Hepatocyte (in vitro differentiated cells): ENCODE measurements around the gene HOXC6. TPM values are rescaled to one million over a fixed set of nuclear protein-coding genes. Genes with fewer than 3 reads are reported as not detected.
"Not testable (repeated sequence)": the region's sequence is repeated elsewhere in the genome, so short reads cannot be mapped to it uniquely, and the experiment has no call there.

Experiments
- DNase-seq: peaks from one replicate; pipeline ENCODE4 v3.0.0-alpha.2; 2016; ENCODE audit warnings: low spot score
- H2AFZ ChIP-seq: fragments of 200-600 bp; sonication (generic); 2 replicates; pipeline ENCODE4 v1.6.0; 2016; ENCODE audit warnings: antibody characterized with exemption, mild to moderate bottlenecking
- H3K27ac ChIP-seq: fragments of 200-600 bp; sonication (generic); 2 replicates; pipeline ENCODE4 v1.5.1; 2016; ENCODE audit warnings: mild to moderate bottlenecking
- H3K27me3 ChIP-seq: fragments of 200-600 bp; sonication (generic); 2 replicates; pipeline ENCODE4 v1.6.1; 2016
- H3K36me3 ChIP-seq: fragments of 200-600 bp; sonication (generic); replicated peaks from 2 replicates; pipeline ENCODE4 v1.5.1; 2016; ENCODE audit warnings: low read depth; ENCODE audit not compliant: insufficient read depth
- H3K4me1 ChIP-seq: fragments of 200-600 bp; sonication (generic); 2 replicates; pipeline ENCODE4 v1.5.1; 2016; ENCODE audit warnings: mild to moderate bottlenecking, moderate library complexity; ENCODE audit not compliant: insufficient read depth
- H3K4me2 ChIP-seq: fragments of 200-600 bp; sonication (generic); 2 replicates; pipeline ENCODE4 v1.6.0; 2016
- H3K4me3 ChIP-seq: fragments of 200-600 bp; sonication (generic); 2 replicates; pipeline ENCODE4 v1.5.1; 2016; ENCODE audit warnings: mild to moderate bottlenecking
- H3K79me2 ChIP-seq: fragments of 200-600 bp; sonication (generic); 2 replicates; pipeline ENCODE4 v1.6.0; 2017; ENCODE audit warnings: mild to moderate bottlenecking
- H3K9me2 ChIP-seq: fragments of 200-600 bp; sonication (generic); replicated peaks from 2 replicates; pipeline ENCODE4 v1.6.0; 2017; ENCODE audit warnings: mild to moderate bottlenecking; ENCODE audit not compliant: insufficient read depth
- H3K9me3 ChIP-seq: fragments of 200-600 bp; sonication (generic); 2 replicates; pipeline ENCODE4 v1.5.1; 2016; ENCODE audit warnings: low read depth, mild to moderate bottlenecking
- H4K20me1 ChIP-seq: fragments of 200-600 bp; sonication (generic); 2 replicates; pipeline ENCODE4 v1.6.0; 2016; ENCODE audit warnings: mild to moderate bottlenecking; ENCODE audit not compliant: insufficient read depth, poor library complexity, severe bottlenecking
- EZH2 ChIP-seq: fragments of 200-600 bp; sonication (generic); IDR thresholded peaks from 2 replicates; pipeline ENCODE4 v1.6.1; 2016; ENCODE audit warnings: antibody characterized with exemption, mild to moderate bottlenecking, borderline replicate concordance
- EZH2phosphoT487 ChIP-seq: fragments of 200-600 bp; sonication (generic); IDR thresholded peaks from one replicate; pipeline ENCODE4 v1.6.1; 2018; ENCODE audit warnings: antibody characterized with exemption, mild to moderate bottlenecking, low read depth, moderate library complexity; ENCODE audit not compliant: unreplicated experiment, severe bottlenecking
- WGBS: methylation state at CpG from one replicate; pipeline ENCODE4 v1.1.6; 2016; ENCODE audit warnings: low lambda C conversion rate; ENCODE audit errors: missing lambda C conversion rate; 5-methylcytosine and 5-hydroxymethylcytosine counted together
- microRNA counts: library from miRNA; unstranded; fragments of <30 nt; microRNA quantifications from one replicate; lab custom pipeline; 2017
- microRNA-seq: library from miRNA; unstranded; fragments of <30 nt; microRNA quantifications from one replicate; pipeline ENCODE4, GENCODE V29; 2017
- polyA plus RNA-seq: library from polyadenylated mRNA; unstranded; fragments of >200 nt; fragmentation: Nextera tagmentation; extraction: Ambion mirVana; gene quantifications from 2 replicates; pipeline ENCODE4 v1.2.1, GENCODE V29; 2016
- small RNA-seq: library from RNA; depleted of rRNA; stranded (forward); fragments of <200 nt; gene quantifications from one replicate; pipeline ENCODE3, GENCODE V24; 2014
- total RNA-seq: library from RNA; depleted of rRNA; stranded (reverse); fragments of >200 nt; gene quantifications from 2 replicates; pipeline ENCODE4 v1.2.3, GENCODE V29; 2014
- TF ChIP-seq, protein P1 (sequence below): fragments of 200-600 bp; sonication (generic); IDR thresholded peaks from 2 replicates; pipeline ENCODE4 v1.5.1; 2016; ENCODE audit warnings: antibody characterized with exemption, mild to moderate bottlenecking; ENCODE audit not compliant: poor library complexity

Gene HOXC6
- total and polyA plus RNA-seq, 2 experiments from 2014 or later, result 4.5 to 11.1 TPM

- no peak overlapping the region for H2AFZ ChIP-seq
- no peak for DNase-seq
- H3K4me1 ChIP-seq, result no peaks in the 10 kb centered on the region
- no peak overlapping the region for H3K4me3 ChIP-seq
- no peak overlapping the region for H3K4me2 ChIP-seq
- no peaks in the 10 kb centered on the region for H3K9me3 ChIP-seq
- no peaks in the 10 kb centered on the region for H3K9me2 ChIP-seq
- WGBS, result 83% methylated on average over 6 of the region's 6 CpGs
- H3K36me3 ChIP-seq, result no peaks in the 10 kb centered on the region
- H3K79me2 ChIP-seq, result no peaks in the 10 kb centered on the region
- peaks cover 13% of the 10 kb centered on the region for H3K27me3 ChIP-seq
- H3K27ac ChIP-seq, result no peak overlapping the region
- TF ChIP-seq EZH2, result no peak
- H4K20me1 ChIP-seq, result no peaks in the 10 kb centered on the region
Measured at GRCh38 chr12:54074308-54074707, 46.1 kb downstream of the HOXC6 start.

GRCh38 chr12:54075409-54075808 is 47.2 kb downstream of the HOXC6 start:
- Histone ChIP-seq H3K27me3 (peaks cover 19% of the 10 kb centered on the region), H3K4me3 (no peak overlapping the region), H3K4me1 (no peaks in the 10 kb centered on the region), H2AFZ (no peak overlapping the region), H4K20me1 (no peaks in the 10 kb centered on the region), H3K9me3 (no peaks in the 10 kb centered on the region), H3K79me2 (no peaks in the 10 kb centered on the region), H3K4me2 (no peak overlapping the region), H3K9me2 (no peaks in the 10 kb centered on the region), H3K27ac (no peak overlapping the region), H3K36me3 (no peaks in the 10 kb centered on the region)
- TF ChIP-seq EZH2, result no peak
- DNase-seq, result no peak
- WGBS, result 50% methylated on average over 6 of the region's 6 CpGs

- H3K9me3 ChIP-seq, result no peaks in the 10 kb centered on the region
- no peaks in the 10 kb centered on the region for H3K9me2 ChIP-seq
- no peak overlapping the region for H2AFZ ChIP-seq
- no peak overlapping the region for H3K4me3 ChIP-seq
- TF ChIP-seq EZH2phosphoT487, result no peak
- no peak for TF ChIP-seq EZH2
- TF ChIP-seq, protein P1, sequence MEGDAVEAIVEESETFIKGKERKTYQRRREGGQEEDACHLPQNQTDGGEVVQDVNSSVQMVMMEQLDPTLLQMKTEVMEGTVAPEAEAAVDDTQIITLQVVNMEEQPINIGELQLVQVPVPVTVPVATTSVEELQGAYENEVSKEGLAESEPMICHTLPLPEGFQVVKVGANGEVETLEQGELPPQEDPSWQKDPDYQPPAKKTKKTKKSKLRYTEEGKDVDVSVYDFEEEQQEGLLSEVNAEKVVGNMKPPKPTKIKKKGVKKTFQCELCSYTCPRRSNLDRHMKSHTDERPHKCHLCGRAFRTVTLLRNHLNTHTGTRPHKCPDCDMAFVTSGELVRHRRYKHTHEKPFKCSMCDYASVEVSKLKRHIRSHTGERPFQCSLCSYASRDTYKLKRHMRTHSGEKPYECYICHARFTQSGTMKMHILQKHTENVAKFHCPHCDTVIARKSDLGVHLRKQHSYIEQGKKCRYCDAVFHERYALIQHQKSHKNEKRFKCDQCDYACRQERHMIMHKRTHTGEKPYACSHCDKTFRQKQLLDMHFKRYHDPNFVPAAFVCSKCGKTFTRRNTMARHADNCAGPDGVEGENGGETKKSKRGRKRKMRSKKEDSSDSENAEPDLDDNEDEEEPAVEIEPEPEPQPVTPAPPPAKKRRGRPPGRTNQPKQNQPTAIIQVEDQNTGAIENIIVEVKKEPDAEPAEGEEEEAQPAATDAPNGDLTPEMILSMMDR, result no peak
- H3K79me2 ChIP-seq, result no peaks in the 10 kb centered on the region
- peaks cover 19% of the 10 kb centered on the region for H3K27me3 ChIP-seq
- H4K20me1 ChIP-seq, result no peaks in the 10 kb centered on the region
- H3K4me2 ChIP-seq, result no peak overlapping the region
- no peak overlapping the region for H3K27ac ChIP-seq
- H3K36me3 ChIP-seq, result no peaks in the 10 kb centered on the region
- no peak for DNase-seq
- no peaks in the 10 kb centered on the region for H3K4me1 ChIP-seq
Measured at GRCh38 chr12:54075974-54076373, 47.7 kb downstream of the HOXC6 start.

DNA sequence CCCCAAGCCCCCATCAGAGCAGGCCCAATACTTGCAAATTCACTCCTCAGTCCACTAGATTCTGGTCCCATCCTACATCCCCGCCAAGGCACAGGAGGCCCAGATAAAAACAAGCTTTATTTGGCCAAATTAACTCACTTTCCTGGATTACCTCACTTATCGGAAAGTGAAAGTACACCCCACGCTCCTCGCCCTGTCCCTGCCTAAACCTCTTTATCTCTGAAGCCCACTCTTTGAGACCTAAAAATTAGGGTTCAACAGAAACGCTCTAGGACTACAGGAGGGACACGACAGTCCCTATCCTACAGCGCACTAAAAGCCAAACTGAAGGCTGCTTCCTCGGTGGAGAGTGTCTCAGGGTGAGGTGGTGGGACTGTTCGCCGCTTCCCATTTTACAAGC is 49.6 kb downstream of the HOXC6 start:
- H2AFZ ChIP-seq, H3K27ac ChIP-seq, H3K9me2 ChIP-seq, H3K4me3 ChIP-seq, H3K36me3 ChIP-seq, DNase-seq, H4K20me1 ChIP-seq, H3K4me1 ChIP-seq, H3K9me3 ChIP-seq, H3K79me2 ChIP-seq: not testable (repeated sequence)
- WGBS, result 44% methylated on average over 10 of the region's 10 CpGs
- H3K4me2 ChIP-seq, result peak overlapping the region; percentile 54
- H3K27me3 ChIP-seq, result peaks cover 19% of the 10 kb centered on the region

GRCh38 chr12:54079115-54079514 is 50.9 kb downstream of the HOXC6 start:
- not testable (repeated sequence) for H3K36me3 ChIP-seq, H3K9me2 ChIP-seq, H4K20me1 ChIP-seq, H3K79me2 ChIP-seq, DNase-seq, H3K4me1 ChIP-seq, H3K4me3 ChIP-seq, H3K9me3 ChIP-seq, H2AFZ ChIP-seq
- WGBS, result 37% methylated on average over 9 of the region's 9 CpGs
- peaks cover 19% of the 10 kb centered on the region for H3K27me3 ChIP-seq
- peak overlapping the region; percentile 53 for H3K27ac ChIP-seq
- H3K4me2 ChIP-seq, result peak overlapping the region; percentile 73

MicroRNAs encoded within 50 kb of the gene (microRNA counts, 767-probe panel; counts per million panel counts)
- 4,355 counts per million, percentile 14 among the panel's probes with 10 or more counts for microRNA hsa-miR-196a-5p (lab: Ali Mortazavi, UCI)
- microRNA hsa-miR-615-3p (lab: Ali Mortazavi, UCI), result not detected
- not detected for microRNA hsa-miR-615-5p (lab: Ali Mortazavi, UCI)

Small RNA genes lying within 50 kb of the gene (microRNA-seq; reads per million reads assigned to microRNA genes)
- 435 reads per million, percentile 71 among the genes with 10 or more reads in this experiment for gene MIR196A2
- 1,558 reads per million, percentile 82 among the genes with 10 or more reads in this experiment for gene MIR615

Small RNA genes lying within 50 kb of the gene (small RNA-seq; reads per million reads assigned to genes)
- not detected for gene HOXC5
- 15.0 reads per million, percentile 95 among the genes with 10 or more reads in this experiment for gene MIR196A2
- gene MIR615, result 20.6 reads per million, percentile 96 among the genes with 10 or more reads in this experiment

Other genes with a start within 250 kb of the HOXC6 start
- 0.20 and 0.40 TPM in 2 replicates for gene HOXC13, start 89.6 kb upstream of the HOXC6 start, total RNA-seq
- 0.06 and 0.69 TPM in 2 replicates for gene HOXC13, start 89.6 kb upstream of the HOXC6 start, polyA plus RNA-seq
- gene HOXC12, start 73.5 kb upstream of the HOXC6 start, total RNA-seq, result not detected in 2 replicates
- gene HOXC12, start 73.5 kb upstream of the HOXC6 start, polyA plus RNA-seq, result not detected in 2 replicates
- gene HOXC11, start 55.3 kb upstream of the HOXC6 start, total RNA-seq, result 0.63 and 1.5 TPM in 2 replicates
- gene HOXC11, start 55.3 kb upstream of the HOXC6 start, polyA plus RNA-seq, result 1.3 and 1.4 TPM in 2 replicates
- gene HOTAIR, start 53.5 kb upstream of the HOXC6 start, total RNA-seq, result 0.32 and 0.90 TPM in 2 replicates
- 0.82 TPM in 1 of 2 replicates, not detected in the other for gene HOTAIR, start 53.5 kb upstream of the HOXC6 start, polyA plus RNA-seq
- gene HOXC10, start 43.3 kb upstream of the HOXC6 start, total RNA-seq, result 0.23 and 0.60 TPM in 2 replicates
- gene HOXC10, start 43.3 kb upstream of the HOXC6 start, polyA plus RNA-seq, result 1.6 and 1.7 TPM in 2 replicates
- gene HOXC9, start 28.3 kb upstream of the HOXC6 start, total RNA-seq, result 0.10 and 0.60 TPM in 2 replicates
- 2.7 and 4.1 TPM in 2 replicates for gene HOXC9, start 28.3 kb upstream of the HOXC6 start, polyA plus RNA-seq
- 1.6 and 2.0 TPM in 2 replicates for gene HOXC8, start 19.5 kb upstream of the HOXC6 start, total RNA-seq
- gene HOXC8, start 19.5 kb upstream of the HOXC6 start, polyA plus RNA-seq, result 6.4 and 8.5 TPM in 2 replicates
- gene HOXC5, start 4.6 kb downstream of the HOXC6 start, total RNA-seq, result 0.20 and 0.40 TPM in 2 replicates
- 0.18 and 1.1 TPM in 2 replicates for gene HOXC5, start 4.6 kb downstream of the HOXC6 start, polyA plus RNA-seq
- gene HOXC4, start 25.4 kb downstream of the HOXC6 start, total RNA-seq, result 1.5 and 2.1 TPM in 2 replicates
- 4.4 and 4.8 TPM in 2 replicates for gene HOXC4, start 25.4 kb downstream of the HOXC6 start, polyA plus RNA-seq
- 54.3 and 59.1 TPM in 2 replicates for gene SMUG1, start 160.5 kb downstream of the HOXC6 start, total RNA-seq
- 70.3 and 77.9 TPM in 2 replicates for gene SMUG1, start 160.5 kb downstream of the HOXC6 start, polyA plus RNA-seq